Activated gamma-delta T cell (primary cell): ENCODE results near the gene ASTN1.

Experiments
- DNase-seq: peaks from one replicate; lab custom pipeline; 2025; lab: John Stamatoyannopoulos, UW

The ASTN1 gene

DNA sequence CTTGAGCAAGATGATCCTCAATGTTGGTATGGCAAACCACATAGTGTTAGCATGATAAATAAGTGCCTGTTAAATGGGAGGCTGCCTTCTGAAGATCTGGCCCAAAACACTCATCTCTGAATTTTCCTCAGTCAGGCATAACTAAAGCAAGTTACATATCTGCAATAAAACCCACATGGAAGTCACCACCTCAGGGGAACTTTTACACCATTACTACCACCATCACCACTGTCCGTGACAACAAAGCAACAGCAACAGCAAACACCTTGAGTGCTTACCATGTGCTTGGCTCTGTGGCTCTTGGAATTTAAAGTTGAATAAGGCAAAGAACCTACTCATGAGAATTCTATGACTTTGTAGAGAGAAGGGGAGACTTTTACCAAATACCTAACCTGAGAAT, 233.0 kb downstream of the ASTN1 start:
- no peak for DNase-seq

DNA sequence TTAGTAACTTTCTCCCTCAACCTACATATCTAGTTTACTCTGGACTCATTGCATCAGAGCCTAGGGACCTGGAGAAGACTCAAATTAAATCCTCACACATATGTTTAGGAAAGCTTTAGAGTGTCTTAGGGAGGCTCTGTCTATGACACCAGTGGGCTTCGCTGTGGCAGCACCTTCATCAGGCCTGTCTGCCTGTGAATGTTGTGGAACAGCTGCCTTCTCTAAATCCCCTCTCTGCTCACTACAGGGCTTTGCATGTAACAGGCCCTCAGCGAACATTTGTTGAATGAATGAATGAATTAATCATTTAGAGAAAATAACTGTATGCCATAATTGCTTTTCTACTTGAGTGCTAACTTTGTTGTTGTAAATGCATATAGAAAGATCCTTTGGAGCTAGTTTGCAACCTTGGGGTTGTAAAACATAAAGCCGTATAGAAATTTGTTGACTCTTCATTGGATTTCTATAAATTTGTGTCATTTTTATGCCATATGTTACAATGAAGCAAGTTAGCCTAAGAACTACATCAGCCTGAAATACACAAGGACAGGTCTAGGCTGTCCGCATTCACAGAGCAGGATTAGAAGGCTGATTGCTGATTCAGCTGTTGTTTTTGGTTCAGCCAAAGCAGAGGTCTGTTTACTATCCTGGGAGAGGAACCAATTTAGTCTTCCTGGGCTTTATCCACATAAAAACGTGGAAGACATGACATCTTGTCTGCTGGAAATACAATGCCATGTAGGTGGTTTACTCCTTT, 238.0 kb downstream of the ASTN1 start:
- no peak for DNase-seq

DNA sequence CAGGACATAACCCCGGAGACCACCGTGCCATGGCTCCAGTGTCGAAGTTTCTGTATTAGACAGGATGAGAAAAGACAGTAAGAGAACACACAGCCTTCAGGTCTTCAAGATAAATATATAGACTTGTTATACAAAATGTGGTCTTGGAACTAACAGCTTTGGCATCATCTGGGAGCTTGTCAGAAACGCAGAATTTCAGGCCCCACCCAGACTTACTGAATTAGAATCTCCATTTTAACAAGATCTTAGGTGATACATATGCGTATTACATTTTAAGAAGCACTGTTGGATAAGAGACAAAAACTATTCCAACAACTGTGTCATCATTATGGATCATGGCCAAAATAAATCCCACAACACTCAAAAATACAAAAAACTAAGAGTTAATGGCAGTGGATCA, 239.3 kb downstream of the ASTN1 start:
- DNase-seq = no peak

DNA sequence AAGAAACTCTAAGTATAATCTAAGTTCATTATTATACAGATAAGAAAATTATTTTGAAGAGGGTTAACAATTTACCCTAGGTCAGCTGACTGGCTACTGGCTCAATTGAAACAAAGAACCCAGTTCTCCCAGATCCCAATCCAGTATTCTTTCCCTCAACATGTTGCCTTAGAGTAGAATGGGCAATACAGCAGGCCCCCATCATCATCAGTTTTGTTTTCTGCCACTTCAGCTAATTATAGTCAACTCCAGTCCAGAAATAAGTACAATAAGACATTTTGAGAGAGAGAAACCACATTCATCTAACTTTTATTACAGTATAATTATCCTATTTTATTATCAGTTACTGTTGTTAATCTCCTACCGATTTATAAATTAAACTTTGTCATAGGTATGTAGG, 241.2 kb downstream of the ASTN1 start:
- no peak for DNase-seq

DNA sequence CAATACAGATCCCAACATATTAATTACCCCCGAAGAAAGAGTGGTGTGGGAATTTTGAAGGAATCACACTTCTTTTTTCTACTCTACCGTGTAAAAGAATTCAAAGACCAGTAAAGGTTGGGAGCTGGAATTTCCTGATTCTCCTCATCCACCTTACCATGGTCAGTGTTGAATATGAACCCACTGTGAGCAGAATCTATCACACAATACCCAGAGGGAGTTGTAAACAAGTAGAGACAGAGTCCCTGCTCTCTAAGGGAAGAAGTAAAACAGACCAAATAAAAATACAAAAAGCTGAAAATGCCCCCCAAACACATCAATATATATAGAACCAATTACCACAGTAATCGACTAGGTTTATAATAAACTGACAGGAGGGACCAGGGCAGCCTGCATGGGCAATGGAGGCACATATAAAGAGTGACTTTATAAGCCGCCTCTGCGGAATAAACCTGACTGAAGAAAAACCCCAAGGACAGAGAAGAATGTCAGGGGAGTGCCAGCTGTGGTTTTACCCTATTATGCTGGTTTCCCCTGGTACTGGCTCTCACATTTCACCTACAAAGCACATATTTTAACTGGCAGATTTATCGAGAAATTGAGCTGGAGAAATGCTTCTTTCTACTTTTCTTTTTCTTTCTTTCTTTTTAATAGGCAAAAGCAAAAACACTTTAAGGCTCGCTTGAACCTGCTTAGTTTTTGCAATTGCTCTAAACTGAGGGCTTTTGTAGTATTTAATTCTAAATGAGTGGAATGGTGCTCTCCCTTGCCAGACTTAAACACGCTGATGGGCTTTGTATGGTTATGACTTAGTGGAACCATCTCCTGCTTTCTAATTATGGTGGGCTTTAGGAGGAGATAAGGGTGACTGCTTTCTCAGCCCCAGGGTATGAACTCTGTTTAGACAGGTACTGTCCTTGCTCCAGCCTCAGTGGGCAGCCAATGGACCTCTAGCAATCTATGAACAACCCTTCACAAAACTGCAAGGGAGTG, 244.8 kb downstream of the ASTN1 start:
- no peak for DNase-seq

DNA sequence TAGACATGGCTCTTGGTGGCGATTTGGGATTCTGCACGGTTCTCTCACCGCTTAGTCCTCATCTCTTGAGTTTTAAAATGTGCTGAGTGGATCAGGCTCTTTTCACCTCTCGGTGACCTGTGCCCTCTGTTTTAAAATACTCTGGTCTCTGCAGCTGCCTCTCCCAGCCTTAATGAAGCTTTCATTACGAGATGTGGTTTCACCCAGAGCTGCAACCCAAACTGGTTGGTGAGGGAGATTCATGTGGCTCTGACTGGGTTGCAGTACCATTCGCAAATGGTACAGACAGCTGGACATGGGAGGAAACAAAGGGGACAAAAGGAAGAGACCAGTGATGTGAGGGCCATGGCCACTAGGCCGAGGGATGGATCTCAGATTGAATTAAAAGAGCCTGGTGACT, 258.9 kb downstream of the ASTN1 start:
- DNase-seq = no peak

DNA sequence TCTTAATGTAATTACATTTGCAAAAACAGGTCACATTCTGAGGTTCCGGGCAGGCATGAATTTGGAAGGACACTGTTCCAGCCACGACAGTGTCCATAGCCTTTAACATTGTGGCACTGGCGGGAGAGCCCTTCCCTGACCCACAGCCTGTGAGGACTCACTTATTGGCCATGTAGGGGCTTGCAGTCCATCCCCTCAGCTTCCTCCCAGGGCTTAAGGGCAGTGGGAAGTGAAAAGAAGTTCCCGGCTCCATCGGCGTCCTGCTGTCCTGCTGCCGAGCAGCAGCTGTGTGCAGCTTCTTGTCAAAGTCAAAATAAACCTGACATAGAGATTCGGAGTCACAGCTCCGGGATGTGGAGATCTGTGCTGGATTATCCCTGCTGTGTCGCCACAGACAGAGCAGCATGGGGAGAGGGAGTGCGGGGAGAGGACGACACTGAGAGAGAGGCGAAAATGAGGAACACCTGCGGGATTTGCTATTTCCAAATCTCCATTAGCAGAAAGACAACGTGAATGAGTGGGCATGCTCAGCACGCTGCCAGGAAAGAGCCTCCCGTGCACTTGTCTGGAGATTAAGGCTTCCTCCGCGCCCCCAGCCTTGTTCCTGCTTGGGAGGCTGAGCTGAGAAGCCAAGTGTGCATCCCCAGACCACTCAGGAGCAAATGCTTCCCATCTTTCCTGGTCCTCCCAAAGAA, 260.3 kb downstream of the ASTN1 start:
- no peak for DNase-seq

DNA sequence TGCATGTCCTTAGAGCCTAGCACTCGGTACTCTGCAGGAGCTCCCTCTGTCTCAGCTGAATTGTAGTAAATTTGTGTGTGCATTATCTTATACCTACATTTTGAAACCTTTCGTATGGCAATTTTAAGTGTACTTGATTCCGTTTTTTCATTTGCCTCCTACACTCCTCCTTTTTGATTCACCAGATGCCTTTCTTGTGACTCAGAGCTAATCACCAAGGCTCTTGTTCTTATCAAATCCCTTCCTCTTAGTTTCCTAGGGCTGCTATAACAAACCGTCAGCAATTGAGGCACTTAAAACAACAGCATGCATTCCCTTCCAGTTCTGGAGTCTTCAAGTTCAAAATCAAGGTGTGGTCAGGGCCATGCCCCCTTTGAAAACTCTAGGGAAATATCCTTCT, 261.0 kb downstream of the ASTN1 start:
- no peak for DNase-seq

DNA sequence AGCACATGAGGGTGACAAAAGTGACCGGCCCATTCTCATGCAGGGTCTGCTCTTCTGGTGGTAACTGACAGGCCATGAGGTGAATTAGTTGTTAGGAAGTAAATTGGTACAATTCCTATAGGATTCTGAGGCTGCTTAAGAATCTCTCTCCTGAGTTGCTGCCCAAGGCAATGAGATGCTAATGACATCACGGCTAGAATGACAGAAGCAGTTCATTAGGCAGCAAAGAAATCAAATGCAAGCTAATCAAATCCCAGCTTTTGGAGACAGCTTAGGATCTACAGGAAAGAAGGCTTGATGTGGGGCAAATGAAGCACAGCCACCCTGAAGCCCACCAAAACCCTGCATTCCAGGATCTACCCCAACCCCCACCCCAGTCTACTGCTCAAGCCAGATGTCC, 265.2 kb downstream of the ASTN1 start:
- no peak for DNase-seq

DNA sequence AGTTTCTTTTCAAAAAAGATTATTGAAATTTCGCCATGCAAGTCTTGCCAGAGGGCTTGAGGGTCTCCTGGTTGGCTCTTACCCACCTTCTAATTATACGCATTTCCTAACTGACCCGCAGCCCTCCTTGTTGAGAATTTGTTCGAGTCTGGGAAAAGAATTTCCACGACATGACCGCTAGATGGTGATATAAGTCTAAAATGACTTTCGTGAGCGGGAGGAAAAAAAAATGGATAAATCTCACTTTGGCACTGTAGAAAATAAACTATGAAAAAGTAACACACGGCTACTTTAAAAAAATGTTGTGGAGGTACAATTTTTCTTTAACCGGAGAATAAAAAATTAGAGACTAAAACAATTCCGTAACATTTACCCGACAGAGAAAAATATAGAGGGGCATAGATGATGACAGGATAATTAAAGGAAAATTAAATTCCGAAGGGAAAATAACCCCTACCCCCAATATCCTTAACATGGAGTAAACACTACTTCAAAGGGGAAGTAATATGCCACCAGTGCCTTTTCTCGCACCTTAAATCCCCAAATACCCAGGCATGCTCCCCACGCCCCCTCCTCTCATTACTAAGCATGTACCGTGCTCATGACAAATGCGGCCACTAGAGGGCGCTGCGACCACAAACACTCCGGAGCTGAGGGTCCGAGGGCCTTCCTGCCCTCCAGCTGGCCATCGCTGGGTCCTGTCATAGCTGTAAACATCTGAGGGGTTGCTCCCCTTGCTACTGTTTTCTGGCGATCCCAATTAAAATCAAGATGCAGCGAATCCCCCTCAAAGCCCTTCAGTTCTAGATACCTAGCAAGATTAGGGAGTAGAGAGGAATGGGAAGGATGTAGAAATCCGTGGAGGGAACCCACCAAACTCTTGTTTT, 266.9 kb downstream of the ASTN1 start:
- no peak for DNase-seq

DNA sequence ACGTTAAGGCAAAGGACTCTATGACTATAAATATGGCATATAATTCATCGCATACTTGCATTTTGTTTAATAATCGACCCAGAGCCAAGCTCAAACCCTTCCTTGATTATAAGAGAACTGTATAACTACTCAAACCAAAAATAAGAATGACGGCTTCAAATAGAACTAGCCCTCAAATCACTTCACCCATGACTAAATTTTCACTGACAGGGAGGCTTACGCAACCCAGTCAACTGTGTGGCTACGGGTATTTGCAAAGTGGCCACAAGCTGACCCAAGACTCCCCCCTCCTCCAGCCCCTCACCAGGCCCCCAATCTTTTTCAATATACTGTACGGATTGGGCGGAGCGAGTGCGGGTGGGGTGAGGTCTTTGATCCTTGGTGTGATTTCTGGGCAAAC, 268.3 kb downstream of the ASTN1 start:
- DNase-seq = no peak

DNA sequence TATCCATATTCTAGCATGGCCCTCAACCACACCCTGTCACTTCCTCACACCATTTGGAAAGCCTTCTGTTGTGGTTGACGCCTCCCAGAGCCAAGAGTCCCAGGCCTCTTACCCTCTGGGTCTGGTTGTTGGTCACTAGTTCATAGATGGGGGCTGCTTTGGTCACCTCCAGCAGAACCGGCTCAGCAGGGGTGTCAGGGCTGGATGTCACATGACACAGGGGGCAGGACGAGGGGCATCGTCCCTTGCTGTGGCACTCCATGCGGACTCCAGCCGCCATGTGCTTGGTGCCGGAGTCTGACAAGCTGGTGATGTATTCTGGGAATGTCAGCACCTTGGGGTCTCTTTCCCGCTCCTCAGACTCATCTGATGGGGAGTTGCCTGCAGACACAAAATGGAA, 270.1 kb downstream of the ASTN1 start:
- no peak for DNase-seq

DNA sequence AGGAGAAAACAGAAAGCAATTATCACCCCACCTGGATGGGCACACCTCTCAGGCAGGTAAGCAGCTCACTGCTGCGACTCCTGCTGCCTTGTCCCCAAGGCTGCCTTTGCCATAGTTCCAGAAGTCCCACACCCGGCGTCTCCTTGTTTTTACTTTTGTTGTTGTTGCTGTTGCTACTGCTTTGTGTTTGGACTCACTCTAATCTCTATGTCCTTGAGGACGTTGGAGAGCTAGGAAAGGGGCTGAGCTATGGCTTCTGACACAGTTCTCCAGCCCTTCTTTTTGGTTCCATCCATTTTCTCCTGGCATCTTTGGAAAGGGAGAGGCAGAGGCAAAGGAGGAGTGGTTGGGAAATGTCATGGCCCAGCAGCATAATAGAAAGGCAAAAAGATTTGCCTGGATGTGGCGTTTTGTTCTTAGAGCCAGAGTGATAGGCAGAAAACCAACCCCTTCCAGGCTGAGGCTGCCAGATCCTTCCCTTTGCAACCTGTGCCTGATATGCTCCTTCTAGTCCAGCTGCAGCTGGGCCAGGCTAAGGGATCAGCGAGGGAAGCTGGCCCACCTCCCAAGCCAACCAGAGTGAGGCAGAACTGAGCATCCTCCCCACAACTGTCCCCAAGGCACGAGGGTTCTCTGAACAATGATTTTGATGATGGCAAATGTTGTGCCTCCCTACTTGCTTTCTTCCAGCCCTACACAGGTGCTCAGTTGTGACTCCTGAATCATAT, 270.7 kb downstream of the ASTN1 start:
- DNase-seq = no peak

DNA sequence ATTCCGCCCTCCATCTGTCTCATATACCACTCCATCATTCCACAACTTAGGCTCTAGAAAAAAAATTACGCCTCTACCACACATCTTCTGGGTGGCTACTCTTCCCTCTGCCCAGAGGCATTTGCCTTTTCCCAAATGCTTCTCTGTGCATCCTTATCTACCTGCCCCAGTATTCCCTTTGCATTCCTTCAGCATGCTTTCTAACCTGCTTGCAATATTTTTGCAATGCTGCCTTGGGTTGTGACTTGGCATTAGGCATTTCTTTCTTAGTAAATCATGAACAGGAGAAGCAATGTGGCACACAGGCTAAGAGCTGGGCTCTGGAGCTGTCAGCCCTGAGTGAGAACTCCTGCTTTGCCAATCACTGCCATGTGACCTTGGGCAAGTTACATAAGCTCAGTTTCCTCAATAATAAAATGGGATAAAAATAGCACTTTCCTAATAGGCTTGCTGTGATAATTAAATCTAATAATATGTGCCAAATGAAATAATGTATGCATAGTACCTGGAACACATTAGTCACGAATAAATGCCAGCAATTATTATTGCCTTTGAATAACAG, 276.0 kb downstream of the ASTN1 start:
- no peak for DNase-seq

DNA sequence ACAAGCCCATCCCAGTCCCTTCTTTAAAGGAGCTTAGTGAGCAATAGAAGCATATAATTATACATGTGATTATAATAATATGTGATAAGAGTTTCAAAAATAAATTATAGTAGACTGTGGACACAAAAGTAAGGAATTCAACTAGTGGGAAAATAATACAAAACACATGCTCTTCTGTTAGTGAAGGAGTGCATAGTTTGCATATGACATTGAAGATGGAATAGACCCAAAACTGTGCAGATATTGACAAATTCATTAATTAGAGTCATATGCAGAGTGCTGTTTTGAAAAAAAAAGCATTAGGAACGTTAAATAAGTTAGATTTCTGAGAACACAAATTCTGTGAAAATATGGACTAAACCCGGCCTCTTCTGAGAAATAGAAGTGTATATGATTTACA, 278.8 kb downstream of the ASTN1 start:
- DNase-seq = no peak

DNA sequence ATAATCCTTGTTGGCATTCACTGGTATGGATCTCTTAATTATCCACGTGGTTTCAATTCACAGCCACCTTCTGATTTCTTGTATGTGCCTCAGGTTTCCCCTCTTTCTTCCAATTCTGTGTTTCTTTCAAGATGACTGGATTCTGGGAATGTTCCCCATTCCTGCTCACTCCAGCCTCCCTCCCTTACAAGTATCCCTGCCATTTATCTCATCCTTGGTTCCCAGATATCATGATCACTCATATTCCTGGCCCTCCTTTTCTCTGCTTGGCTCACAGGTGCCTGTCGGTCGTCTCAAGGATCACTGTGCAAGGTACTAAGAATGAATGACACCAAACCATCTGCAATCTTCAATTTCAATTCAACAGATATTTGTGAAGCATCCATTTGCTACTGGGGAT, 279.2 kb downstream of the ASTN1 start:
- DNase-seq = no peak

DNA sequence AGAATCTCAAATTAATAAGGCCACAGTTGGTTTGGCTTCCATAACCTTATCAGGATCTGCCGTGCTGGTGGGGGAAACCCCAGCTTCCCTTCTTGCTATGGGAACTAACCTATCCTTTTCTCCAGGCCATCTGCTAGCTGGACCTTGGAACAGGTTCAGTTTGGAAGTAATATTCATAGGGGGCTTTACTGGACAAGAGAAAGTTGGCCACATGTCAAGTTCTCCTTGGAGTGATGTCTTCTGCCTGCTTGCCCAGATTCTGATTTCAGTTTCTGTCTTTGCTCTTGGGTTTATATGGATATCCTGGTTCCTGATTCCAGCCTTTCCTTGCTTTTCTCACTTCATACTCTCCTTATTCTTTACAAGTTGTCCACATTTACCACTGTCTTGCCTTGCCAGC, 279.6 kb downstream of the ASTN1 start:
- DNase-seq = no peak

DNA sequence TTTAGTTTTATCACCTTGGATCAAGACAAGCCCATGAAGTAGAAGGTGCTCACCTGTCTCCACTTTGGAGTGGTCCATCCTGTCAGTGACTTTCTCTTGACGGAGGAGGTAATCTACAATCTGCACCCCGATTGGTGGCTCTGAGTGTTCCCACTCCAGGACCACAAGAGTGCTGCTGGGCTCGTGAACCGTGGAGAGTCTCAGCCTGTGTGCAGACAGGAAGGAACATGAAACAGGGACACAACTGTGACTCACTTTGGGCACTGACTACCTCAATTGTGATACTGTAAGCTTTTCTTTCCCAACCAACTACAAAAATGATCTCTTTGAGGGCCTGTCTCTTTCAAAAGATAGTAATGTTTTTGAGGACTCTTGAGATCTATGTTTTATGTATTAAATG, 280.2 kb downstream of the ASTN1 start:
- DNase-seq = no peak

DNA sequence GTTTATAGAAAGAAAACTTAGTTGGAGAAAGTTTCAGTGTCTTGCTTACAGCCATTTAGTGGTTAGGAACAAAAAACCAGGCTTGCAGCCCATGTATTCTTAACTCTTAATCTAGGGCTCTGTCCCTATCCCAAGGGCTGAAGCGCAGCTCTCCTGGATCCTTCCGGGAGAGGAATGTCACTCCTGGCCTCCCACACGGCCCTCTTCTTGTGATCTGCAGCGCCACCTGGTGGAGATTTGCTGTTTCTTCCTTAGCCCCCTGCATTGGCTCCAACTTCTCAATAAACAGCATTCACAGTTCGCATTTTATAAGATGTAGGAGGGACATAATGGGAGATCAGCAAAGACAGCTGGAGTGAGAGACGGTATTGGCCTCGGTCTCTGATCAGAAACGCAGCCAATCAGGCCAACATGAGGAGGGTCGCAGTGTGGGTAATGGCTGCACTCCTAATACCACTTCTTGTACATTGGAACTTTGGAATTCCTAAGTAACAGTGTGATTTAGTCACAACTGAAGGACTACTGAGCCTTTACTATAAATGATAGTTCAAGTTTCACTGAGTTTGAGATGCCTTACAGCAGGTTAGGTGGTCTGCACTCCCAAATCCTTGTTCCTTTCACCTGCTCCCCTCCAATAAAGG, 283.4 kb downstream of the ASTN1 start:
- no peak for DNase-seq
